Mesendoderm (in vitro differentiated cells): Measurements from ENCODE around the gene MAPK8IP1. TPM values are rescaled to one million over a fixed set of nuclear protein-coding genes. Genes with fewer than 3 reads are reported as not detected.
"Not testable (repeated sequence)": the region's sequence is repeated elsewhere in the genome, so short reads cannot be mapped to it uniquely, and the experiment has no call there.

Experiments used
- DNase-seq: peaks from one replicate; pipeline ENCODE4 v3.0.0; 2013
- H2AK5ac ChIP-seq: 2 replicates; pipeline ENCODE4 v1.6.1; 2013; ENCODE audit warnings: low read length, inconsistent platforms
- H2BK120ac ChIP-seq: 2 replicates; pipeline ENCODE4 v1.6.1; 2013; ENCODE audit warnings: low read depth, mild to moderate bottlenecking, low read length, moderate library complexity, mixed read lengths
- H2BK15ac ChIP-seq: replicated peaks from 2 replicates; pipeline ENCODE4 v1.6.1; 2013; ENCODE audit warnings: low read depth, mild to moderate bottlenecking, moderate library complexity
- H2BK5ac ChIP-seq: 2 replicates; pipeline ENCODE4 v1.6.1; 2013; ENCODE audit warnings: low read length, inconsistent platforms
- H3K18ac ChIP-seq: 2 replicates; pipeline ENCODE4 v1.6.1; 2013; ENCODE audit warnings: mild to moderate bottlenecking, low read length, mixed read lengths
- H3K23ac ChIP-seq: one replicate; pipeline ENCODE4 v1.6.1; 2013; ENCODE audit warnings: low read length
- H3K27ac ChIP-seq: 2 replicates; pipeline ENCODE4 v1.5.1; 2013; ENCODE audit warnings: low read depth, mild to moderate bottlenecking, inconsistent platforms, low read length, moderate library complexity
- H3K27me3 ChIP-seq: 2 replicates; pipeline ENCODE4 v1.6.1; 2013; ENCODE audit warnings: low read length, control low read depth, mild to moderate bottlenecking, inconsistent platforms; ENCODE audit not compliant: insufficient read depth, poor library complexity
- H3K36me3 ChIP-seq: 2 replicates; pipeline ENCODE4 v1.6.1; 2013; ENCODE audit warnings: low read length, inconsistent platforms; ENCODE audit not compliant: control insufficient read depth, insufficient read depth
- H3K4ac ChIP-seq: one replicate; pipeline ENCODE4 v1.6.1; 2013; ENCODE audit warnings: low read depth, mild to moderate bottlenecking, low read length, moderate library complexity
- H3K4me1 ChIP-seq: 2 replicates; pipeline ENCODE4 v1.6.1; 2013; ENCODE audit warnings: low read depth, low read length, inconsistent platforms; ENCODE audit not compliant: control insufficient read depth
- H3K4me2 ChIP-seq: 2 replicates; pipeline ENCODE4 v1.6.1; 2013; ENCODE audit warnings: low read length
- H3K4me3 ChIP-seq: 2 replicates; pipeline ENCODE4 v1.5.1; 2013; ENCODE audit warnings: mild to moderate bottlenecking, low read length
- H3K56ac ChIP-seq: one replicate; pipeline ENCODE4 v1.6.1; 2013; ENCODE audit warnings: low read length
- H3K79me1 ChIP-seq: 2 replicates; pipeline ENCODE4 v1.6.1; 2013; ENCODE audit warnings: low read length, inconsistent platforms
- H3K79me2 ChIP-seq: 2 replicates; pipeline ENCODE4 v1.6.1; 2013; ENCODE audit warnings: mild to moderate bottlenecking, low read length; ENCODE audit not compliant: control insufficient read depth, insufficient read depth
- H3K9ac ChIP-seq: 2 replicates; pipeline ENCODE4 v1.6.1; 2013; ENCODE audit warnings: low read length, inconsistent platforms
- H4K5ac ChIP-seq: one replicate; pipeline ENCODE4 v1.6.1; 2013; ENCODE audit warnings: low read length
- H4K8ac ChIP-seq: one replicate; pipeline ENCODE4 v1.6.1; 2013; ENCODE audit warnings: low read depth, mild to moderate bottlenecking, control low read depth, low read length, moderate library complexity
- WGBS: extraction: QIAGEN DNeasy Blood & Tissue Kit; methylation state at CpG from one replicate; pipeline ENCODE4 v1.1.7; 2013; ENCODE audit warnings: low lambda C conversion rate, missing lambda C conversion rate; ENCODE audit not compliant: insufficient coverage; ENCODE audit errors: extremely low coverage; 5-methylcytosine and 5-hydroxymethylcytosine counted together
- polyA plus RNA-seq, 2 experiments: library from polyadenylated mRNA; stranded (reverse); fragments of 200-250 nt; gene quantifications; one replicate each; pipeline ENCODE4 v1.2.3, GENCODE V29; 2013

MAPK8IP1 gene
- 14.5 TPM for polyA plus RNA-seq (2013, experiment 1 of 2)
- polyA plus RNA-seq (2013, experiment 2 of 2), result 15.2 TPM

DNA sequence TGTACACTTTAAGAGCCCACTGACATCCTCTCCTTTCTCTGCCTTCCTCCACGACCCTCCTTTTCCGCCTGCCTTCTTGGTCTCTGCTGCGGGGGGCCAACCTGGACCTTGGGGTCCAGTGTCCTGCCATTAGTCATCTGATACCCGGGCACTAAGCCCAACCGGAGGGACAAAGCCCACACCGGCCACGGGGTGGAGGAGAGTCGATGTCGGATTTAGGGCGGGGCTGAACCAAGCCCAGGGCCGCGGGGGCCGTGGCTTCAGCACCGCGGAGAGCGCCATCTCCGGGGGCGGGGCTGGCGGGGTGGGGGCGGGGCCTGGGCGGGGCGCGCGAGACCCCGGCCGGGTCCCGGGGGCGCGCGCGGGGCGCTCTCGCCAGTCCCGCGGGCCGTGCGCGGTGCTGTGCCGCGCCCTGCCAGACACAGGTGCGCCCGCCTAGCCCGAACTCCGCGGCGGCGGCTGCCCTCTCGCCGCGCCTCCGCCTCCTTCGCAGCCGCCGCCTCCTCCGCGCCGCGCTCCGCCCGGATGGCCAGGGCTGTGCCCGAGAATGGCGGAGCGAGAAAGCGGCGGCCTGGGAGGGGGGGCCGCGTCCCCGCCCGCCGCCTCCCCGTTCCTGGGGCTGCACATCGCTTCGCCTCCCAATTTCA, at the start of gene MAPK8IP1:
Gene MAPK8IP1, plus strand, starts transcription at position 378 of the 647 bp plus-strand sequence. Its CDS starts 170 bp downstream, at position 548.
- Histone ChIP-seq H3K9ac (peak within 1 kb of the TSS; percentile 54), H2AK5ac (no peak within 1 kb of the TSS), H3K36me3 (no peaks in the 10 kb centered on the region), H3K18ac (no peak within 1 kb of the TSS), H4K5ac (no peak within 1 kb of the TSS), H4K8ac (no peak within 1 kb of the TSS), H3K4me2 (peak within 1 kb of the TSS; percentile 64), H3K4ac (no peak within 1 kb of the TSS), H2BK120ac (no peak within 1 kb of the TSS), H3K27ac (no peak within 1 kb of the TSS), H3K27me3 (no peaks in the 10 kb centered on the region), H2BK5ac (no peak within 1 kb of the TSS), H2BK15ac (no peak within 1 kb of the TSS), H3K79me2 (no peaks in the 10 kb centered on the region), H3K79me1 (no peaks in the 10 kb centered on the region), H3K23ac (no peak within 1 kb of the TSS), H3K56ac (peak within 1 kb of the TSS; percentile 73), H3K4me1 (no peaks in the 10 kb centered on the region), H3K4me3 (peak within 1 kb of the TSS; percentile 47)
- DNase-seq, result peak; percentile 72
- WGBS, result no CpG with 5 or more reads among the region's 73 CpGs

DNA sequence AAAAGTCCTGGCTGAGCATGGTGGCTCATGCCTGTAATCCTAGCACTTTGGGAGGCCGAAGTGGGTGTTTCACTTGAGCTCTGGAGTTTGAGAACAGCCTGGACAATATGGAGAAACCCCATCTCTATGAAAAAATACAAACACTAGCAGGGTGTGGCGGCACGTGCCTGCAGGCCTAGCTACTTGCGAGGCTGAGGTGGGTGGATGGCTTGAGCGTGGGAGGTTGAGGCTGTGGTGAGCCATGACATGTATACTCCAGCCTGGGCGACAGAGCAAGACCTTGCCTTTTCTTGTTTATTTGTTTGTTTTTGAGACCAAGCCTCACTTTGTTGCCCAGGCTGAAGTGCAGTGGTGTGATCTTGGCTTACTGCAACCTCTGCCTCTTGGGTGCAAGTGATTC, 46.2 kb upstream of the MAPK8IP1 start:
- Histone ChIP-seq H3K27ac (no peak overlapping the region), H2AK5ac (no peak overlapping the region), H3K4me1 (no peaks in the 10 kb centered on the region), H2BK120ac (no peak overlapping the region), H3K9ac (no peak overlapping the region), H3K23ac (no peak overlapping the region), H3K79me2 (no peaks in the 10 kb centered on the region), H3K4me2 (no peak overlapping the region), H3K27me3 (no peaks in the 10 kb centered on the region), H2BK5ac (no peak overlapping the region), H3K56ac (no peak overlapping the region), H3K4ac (no peak overlapping the region), H4K5ac (no peak overlapping the region), H4K8ac (no peak overlapping the region), H3K36me3 (no peaks in the 10 kb centered on the region), H3K4me3 (no peak overlapping the region), H3K79me1 (no peaks in the 10 kb centered on the region), H3K18ac (no peak overlapping the region), H2BK15ac (no peak overlapping the region)
- no peak for DNase-seq
- no CpG with 5 or more reads among the region's 6 CpGs for WGBS

DNA sequence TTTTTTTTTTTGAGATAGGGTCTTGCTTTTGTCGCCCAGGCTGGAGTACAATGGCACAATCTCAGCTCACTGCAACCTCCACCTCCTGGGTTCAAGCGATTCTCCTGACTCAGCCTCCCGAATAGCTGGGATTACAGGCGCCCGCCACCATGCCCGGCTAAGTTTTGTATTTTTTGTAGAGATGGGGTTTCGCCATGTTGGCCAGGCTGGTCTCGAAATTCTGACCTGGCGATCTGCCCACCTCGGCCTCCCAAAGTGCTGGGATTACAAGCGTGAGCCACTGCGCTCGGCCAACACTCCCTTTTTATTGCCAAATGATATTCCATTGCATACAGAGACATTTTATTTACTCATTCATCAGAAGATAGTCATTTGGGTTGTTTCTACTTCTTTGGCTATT, 45.2 kb upstream of the MAPK8IP1 start:
- not testable (repeated sequence) for DNase-seq, H3K18ac ChIP-seq, H2AK5ac ChIP-seq, H3K36me3 ChIP-seq, H3K79me2 ChIP-seq, H4K5ac ChIP-seq, H3K4ac ChIP-seq, H3K79me1 ChIP-seq, H3K27ac ChIP-seq, H3K9ac ChIP-seq, H3K4me2 ChIP-seq, H3K4me1 ChIP-seq, H2BK5ac ChIP-seq, H3K4me3 ChIP-seq, H3K23ac ChIP-seq, H2BK120ac ChIP-seq, H3K27me3 ChIP-seq, H2BK15ac ChIP-seq, H3K56ac ChIP-seq, H4K8ac ChIP-seq
- WGBS, result no CpG with 5 or more reads among the region's 13 CpGs

DNA sequence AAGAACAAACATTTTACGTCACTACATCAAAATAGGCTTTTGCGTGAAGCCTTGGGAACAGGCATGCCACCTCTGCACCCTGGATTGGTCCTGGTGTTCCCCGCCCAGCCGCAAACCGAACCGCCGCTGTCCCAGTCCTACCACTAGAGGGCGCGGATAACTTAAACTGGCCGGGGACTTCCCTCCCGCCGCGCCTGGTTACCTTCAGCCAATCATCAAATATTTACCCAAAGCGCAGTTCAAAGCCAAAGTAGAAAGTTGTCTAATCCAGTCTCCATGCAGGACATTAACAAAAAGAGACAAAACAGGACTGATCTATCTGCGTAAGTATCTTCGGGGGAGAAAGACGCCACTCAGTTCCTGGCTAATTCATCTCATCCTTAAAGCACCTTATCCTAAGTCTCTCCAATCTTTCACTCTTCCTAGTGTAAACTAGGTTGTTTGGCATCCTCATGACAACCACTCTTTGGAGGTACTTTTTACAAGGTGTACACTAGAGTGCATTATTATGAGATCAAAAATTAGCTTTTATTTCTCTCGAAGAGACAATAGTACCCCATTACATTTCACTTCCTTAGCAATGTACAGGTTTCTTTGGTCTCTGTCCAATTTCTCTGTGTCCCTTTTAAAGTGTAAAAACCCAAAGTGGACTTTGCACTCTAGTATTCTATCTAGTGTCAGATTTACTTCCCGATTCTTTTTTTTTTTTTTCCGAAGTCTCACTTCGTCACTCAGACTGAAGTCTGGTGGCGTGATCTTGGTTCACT, 42.1 kb upstream of the MAPK8IP1 start:
- Histone ChIP-seq H3K27me3 (no peaks in the 10 kb centered on the region), H3K79me1 (no peaks in the 10 kb centered on the region), H3K4me1 (no peaks in the 10 kb centered on the region), H4K8ac (no peak overlapping the region), H3K9ac (no peak overlapping the region), H2AK5ac (no peak overlapping the region), H3K18ac (no peak overlapping the region), H3K4me3 (no peak overlapping the region), H2BK5ac (no peak overlapping the region), H3K56ac (no peak overlapping the region), H3K23ac (no peak overlapping the region), H4K5ac (no peak overlapping the region), H3K4ac (no peak overlapping the region), H3K27ac (no peak overlapping the region), H3K36me3 (no peaks in the 10 kb centered on the region), H3K4me2 (no peak overlapping the region), H2BK15ac (no peak overlapping the region), H2BK120ac (no peak overlapping the region), H3K79me2 (no peaks in the 10 kb centered on the region)
- peak; percentile 93 for DNase-seq
- no CpG with 5 or more reads among the region's 22 CpGs for WGBS

DNA sequence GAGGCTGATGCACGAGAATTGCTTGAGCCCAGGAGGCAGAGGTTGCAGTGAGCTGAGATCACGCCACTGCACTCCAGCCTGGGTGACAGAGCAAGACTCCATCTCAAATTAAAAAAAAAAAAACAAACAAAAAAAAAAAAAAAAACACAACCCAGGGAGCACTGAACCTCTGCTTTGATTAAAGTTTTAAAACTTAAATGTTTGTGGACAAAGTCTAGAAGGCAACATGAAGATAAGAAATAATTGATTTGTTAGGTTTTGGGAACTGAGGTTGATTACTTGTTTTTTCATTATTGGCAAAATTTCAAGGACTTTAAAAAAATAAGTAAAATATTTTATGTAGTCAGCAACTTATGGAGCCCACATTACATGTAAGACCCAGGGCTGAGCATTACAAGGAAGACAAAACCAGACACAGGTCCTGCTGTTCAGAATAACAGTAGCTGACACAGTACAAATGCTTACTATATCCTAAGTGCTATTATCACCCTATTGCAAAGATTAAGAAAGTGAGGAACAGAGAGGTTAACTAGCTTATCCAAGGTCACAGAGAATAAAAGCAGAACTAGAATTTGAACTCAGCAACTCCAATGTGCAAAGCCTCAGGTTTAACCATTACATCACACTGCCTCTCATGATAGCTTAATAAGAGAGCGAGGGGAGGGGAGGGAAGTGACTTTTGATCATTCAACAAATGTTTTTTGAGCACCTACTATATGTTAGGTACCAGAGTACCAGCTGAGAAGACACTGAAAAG, 40.5 kb upstream of the MAPK8IP1 start:
- no peak overlapping the region for H4K8ac ChIP-seq
- H4K5ac ChIP-seq, result no peak overlapping the region
- H3K27ac ChIP-seq, result no peak overlapping the region
- no peak overlapping the region for H3K9ac ChIP-seq
- no peak overlapping the region for H2BK120ac ChIP-seq
- DNase-seq, result no peak
- H3K4me2 ChIP-seq, result no peak overlapping the region
- H3K4me3 ChIP-seq, result no peak overlapping the region
- no peak overlapping the region for H3K23ac ChIP-seq
- H3K79me1 ChIP-seq, result peaks cover 5% of the 10 kb centered on the region
- H3K36me3 ChIP-seq, result no peaks in the 10 kb centered on the region
- no peaks in the 10 kb centered on the region for H3K4me1 ChIP-seq
- no peak overlapping the region for H2AK5ac ChIP-seq
- no peak overlapping the region for H3K18ac ChIP-seq
- WGBS, result no CpG with 5 or more reads among the region's 3 CpGs
- no peaks in the 10 kb centered on the region for H3K27me3 ChIP-seq
- no peak overlapping the region for H2BK15ac ChIP-seq
- no peak overlapping the region for H3K56ac ChIP-seq
- no peaks in the 10 kb centered on the region for H3K79me2 ChIP-seq
- no peak overlapping the region for H3K4ac ChIP-seq
- no peak overlapping the region for H2BK5ac ChIP-seq
